GM10266 (cell line): ENCODE measurements around the gene ITGA1.
"Not testable (repeated sequence)": the region's sequence is repeated elsewhere in the genome, so short reads cannot be mapped to it uniquely, and the experiment has no call there.

Experiments
- DNase-seq: peaks from one replicate; pipeline ENCODE4 v3.0.0; 2012; ENCODE audit errors: extremely low spot score
- CTCF ChIP-seq: IDR thresholded peaks from 2 replicates; pipeline ENCODE4 v1.5.1; 2012; ENCODE audit warnings: mild to moderate bottlenecking, low read depth; ENCODE audit not compliant: control insufficient read depth, insufficient read depth; ENCODE audit errors: missing control alignments

The ITGA1 gene

GRCh38 chr5:52861368-52861767, 73.7 kb downstream of the ITGA1 start:
- no peak for TF ChIP-seq CTCF
- no peak for DNase-seq

- no peak for TF ChIP-seq CTCF
- no peak for DNase-seq
Measured at GRCh38 chr5:52863715-52864290, 76.1 kb downstream of the ITGA1 start.

GRCh38 chr5:52864371-52864770, 76.7 kb downstream of the ITGA1 start:
- TF ChIP-seq CTCF = no peak
- no peak for DNase-seq

- no peak for TF ChIP-seq CTCF
- no peak for DNase-seq
Measured at GRCh38 chr5:52864884-52865283, 77.2 kb downstream of the ITGA1 start.

GRCh38 chr5:52865991-52866390, 78.3 kb downstream of the ITGA1 start:
- not testable (repeated sequence) for DNase-seq

GRCh38 chr5:52867809-52868208, 80.1 kb downstream of the ITGA1 start:
- no peak for TF ChIP-seq CTCF
- DNase-seq = no peak

GRCh38 chr5:52868417-52868816, 80.7 kb downstream of the ITGA1 start:
- no peak for DNase-seq
- no peak for TF ChIP-seq CTCF

- no peak for DNase-seq
- TF ChIP-seq CTCF = no peak
Measured at GRCh38 chr5:52869391-52869790, 81.7 kb downstream of the ITGA1 start.
